Fibroblast of skin of scalp (primary cell): ENCODE measurements around the gene ADGRV1.
"Not testable (repeated sequence)": the region's sequence is repeated elsewhere in the genome, so short reads cannot be mapped to it uniquely, and the experiment has no call there.

Experiments
- DNase-seq: peaks from one replicate; pipeline ENCODE4 v3.0.0-alpha.2; 2013

ADGRV1 gene

GRCh38 chr5:90833753-90834152 is 275.2 kb downstream of the ADGRV1 start:
- DNase-seq = no peak

GRCh38 chr5:90834711-90835110 is 276.1 kb downstream of the ADGRV1 start:
- no peak for DNase-seq

DNA sequence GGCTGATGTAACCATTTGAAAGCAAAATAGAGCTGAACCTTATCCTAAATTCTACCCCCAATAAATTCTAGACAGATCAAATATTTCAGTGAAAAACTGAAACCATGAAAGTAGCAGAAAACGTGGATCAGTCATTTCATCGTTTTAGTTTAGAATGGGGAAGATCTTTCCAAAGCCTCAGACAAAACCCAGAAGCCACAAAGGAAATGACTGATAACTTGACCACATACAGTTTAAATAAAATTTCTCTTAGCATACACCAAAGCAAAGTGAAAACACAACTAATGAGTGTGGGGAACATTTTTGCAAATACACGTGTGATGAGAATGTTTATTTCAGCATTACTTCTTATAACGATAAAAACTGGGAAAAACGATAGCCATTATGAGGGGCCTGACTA is 284.8 kb downstream of the ADGRV1 start:
- peak; percentile 31 for DNase-seq

- DNase-seq = no peak
Measured at GRCh38 chr5:90844931-90845330, 286.3 kb downstream of the ADGRV1 start.

DNA sequence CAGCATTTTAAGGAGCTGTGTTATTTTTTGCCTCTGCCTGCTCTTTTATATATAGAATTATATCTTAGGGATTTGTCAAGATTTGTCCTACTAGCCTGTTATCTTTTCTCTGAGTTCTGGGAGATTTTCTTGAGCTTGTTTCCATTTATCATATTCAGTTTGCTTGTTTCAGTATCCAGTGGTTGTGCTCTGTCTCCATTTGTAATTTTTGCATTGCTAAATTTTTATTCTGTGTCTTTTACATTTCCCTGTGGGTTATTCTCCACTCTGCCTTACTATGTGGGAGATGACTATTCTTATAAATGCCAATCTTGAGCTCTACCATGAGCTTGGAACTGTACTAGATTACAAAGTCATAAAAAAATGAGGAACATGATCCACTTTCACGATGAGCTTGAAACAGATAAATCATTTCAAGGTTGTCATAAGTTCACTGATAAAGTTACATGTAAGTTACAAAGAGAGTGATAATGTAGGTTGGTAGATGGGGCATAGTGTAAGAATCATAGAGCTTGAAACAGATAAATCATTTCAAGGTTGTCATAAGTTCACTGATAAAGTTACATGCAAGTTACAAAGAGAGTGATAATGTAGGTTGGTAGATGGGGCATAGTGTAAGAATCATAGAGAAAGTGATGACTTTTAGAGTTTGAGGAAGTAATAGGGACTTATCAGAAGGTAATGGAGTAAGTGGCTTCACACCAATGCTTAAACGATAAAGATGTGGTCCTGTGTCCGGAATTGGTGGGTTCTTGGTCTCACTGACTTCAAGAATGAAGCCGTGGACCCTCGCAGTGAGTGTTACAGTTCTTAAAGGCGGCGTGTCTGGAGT is 287.3 kb downstream of the ADGRV1 start:
- no peak for DNase-seq

DNA sequence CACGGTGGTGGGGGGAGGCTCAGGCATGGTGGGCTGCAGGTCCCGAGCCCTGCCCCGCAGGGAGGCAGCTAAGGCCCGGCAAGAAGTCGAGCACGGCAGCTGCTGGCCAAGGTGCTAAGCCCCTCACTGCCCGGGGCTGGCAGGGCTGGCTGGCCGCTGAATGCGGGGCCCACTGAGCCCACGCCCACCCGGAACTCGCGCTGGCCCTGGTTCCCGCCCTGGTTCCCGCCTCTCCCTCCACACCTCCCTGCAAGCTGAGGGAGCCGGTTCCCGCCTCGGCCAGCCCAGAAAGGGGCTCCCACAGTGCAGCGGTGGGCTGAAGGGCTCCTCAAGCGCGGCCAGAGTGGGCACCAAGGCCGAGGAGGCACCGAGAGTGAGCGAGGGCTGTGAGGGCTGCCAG is 289.0 kb downstream of the ADGRV1 start:
- not testable (repeated sequence) for DNase-seq

DNA sequence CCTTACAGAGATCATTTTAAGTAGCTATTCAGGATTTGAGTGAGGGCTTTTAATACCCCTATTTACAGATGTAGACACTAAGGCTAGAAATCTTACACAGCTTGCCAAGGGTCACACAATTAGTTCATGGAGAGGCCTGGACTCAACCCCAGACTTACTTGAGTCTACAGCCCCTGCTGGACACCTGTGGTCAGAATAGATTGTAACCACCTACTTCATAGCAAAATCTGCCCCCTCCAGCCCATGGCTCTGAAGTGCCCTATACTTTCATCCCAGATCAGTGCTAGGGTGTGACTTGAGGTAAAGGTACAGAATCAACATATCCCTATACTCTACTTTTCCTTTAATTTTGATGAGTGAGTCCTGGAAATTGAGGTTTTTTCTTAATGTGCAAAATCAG is 291.3 kb downstream of the ADGRV1 start:
- DNase-seq = no peak

DNA sequence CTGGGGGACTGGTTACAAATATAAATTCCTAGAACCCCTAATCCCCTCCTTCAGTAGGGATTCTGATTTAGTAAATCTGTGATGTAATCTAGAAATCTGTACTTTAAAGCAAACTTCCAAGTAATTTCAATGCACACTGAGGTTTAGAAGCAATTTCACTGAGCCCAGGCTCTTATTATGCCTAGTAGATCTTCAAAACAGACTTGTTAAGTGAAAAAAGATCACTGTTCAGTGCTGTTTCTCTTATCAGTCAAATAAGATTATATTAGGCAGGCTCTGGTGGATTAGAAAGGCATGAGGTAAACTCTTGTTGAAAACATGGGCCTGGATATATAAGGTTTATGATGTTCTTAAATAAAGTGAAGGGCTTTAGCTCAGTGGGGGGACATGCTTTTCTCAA is 293.9 kb downstream of the ADGRV1 start:
- no peak for DNase-seq

- DNase-seq = no peak
Measured at GRCh38 chr5:90853750-90854149, 295.2 kb downstream of the ADGRV1 start.

DNA sequence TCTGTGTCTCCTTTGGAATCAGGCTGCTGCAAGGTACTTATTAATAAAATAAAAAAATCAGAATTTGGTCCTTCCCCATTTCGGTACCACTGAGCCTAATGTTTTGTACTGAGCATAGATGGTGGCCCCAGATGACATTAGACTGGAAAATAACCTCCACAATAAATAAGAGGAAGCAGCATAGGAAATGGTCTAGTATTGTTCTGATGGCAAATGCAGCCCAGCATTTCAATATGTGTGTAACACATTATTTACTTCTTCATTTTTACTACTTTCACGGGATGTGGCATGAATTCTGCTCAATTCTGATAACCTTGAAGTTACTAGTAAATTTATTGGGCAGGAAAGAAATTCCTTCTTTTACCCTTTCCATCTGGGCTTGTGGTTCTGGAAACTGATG is 295.6 kb downstream of the ADGRV1 start:
- no peak for DNase-seq

DNA sequence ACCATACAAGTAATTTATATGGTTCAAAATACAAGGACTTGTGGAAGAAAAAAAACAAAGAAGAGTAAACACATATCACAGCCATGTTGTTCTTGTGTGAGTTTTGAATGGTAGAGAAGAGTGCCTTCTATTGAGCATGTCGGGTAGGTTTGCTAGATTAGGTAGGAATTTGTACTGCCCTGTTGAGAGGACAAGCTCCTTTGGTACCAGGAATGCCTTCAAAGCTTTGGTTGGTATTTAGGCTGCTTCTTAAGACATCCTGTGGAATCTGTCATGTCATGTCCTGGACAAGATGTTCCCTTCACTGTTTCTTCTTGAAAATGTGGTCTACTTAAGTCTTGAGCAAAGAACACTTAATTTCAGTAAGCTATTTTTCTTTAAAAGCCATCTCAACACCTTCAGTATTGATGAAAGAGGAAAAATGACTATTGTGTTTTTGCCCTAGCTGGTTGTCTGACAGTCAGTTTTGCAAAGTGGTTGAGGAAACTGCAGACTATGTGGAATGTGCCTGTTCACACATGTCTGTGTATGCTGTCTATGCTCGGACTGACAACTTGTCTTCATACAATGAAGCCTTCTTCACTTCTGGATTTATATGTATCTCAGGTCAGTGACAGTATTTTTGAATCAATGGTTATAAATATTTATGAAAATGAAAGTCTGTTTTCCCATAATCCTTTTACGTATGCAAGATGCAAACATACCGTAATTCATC is 296.9 kb downstream of the ADGRV1 start:
- DNase-seq = no peak

DNA sequence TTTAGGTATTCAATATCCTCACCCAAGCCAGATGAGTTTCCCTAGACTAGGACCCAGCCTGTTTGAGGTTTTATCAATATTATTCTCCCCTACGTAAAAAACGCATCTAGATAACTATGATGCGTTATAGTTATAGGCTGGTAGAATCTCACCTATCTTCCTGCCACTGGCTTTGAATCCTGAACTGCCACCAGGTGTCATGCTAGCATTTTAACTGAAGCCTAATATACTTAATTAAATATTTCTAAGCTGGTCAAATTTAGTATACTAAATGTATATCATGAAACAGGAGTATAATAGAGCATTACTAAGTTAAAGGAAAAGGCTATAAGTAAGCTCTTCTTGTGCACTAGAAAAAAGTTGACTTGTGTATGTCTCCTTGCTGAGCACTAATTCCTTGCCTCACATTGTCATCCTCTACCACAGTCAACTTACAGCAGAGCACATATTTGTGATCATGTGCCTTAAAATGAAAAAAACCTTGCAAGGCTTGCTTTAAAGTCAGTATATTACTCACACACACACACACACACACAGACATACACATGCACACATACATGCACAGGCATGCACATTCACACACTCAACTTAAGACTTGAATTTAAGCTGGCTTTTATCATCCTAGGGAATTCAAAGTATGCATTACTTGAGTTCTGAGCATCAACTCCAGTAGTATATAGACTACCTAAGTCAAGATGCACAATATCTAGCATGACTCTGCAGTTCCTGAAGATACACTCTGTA is 303.4 kb downstream of the ADGRV1 start:
- peak; percentile 2 for DNase-seq

DNA sequence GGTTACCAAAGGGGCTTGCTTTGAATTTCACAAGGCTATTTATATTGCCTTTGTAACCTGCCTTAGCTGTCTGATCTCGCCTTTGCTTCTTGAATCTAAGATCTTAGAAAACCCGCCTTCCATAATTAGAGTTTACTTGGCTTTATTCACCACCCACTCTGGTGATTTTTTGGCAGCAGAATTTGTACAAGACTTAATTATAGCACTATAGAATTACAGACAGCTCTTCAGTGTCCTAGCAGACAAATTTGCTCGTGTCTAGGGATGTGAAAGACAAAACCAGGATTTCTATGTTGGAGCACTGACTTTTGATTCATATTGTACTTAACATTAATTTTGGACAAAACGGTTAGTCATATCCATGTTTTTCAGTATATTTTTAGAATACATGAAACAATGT is 306.6 kb downstream of the ADGRV1 start:
- DNase-seq = no peak

DNA sequence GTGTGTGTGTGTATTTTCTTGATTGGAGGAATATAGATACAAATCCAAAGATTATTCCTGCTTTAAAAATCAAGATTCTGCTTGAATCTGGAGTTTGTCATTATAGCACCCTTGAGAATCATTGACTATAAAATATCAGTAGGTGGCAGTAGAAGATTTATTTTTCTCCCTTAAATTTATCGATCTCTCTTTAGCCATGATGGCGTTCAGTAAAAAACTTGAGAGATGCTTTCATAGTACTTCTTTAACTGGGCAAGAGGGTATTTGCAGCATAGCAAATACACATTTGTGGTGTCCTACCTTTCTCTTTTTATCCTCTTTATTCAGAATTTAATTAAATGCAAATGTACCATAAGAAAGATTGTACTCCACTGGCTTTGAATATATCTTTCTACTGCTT is 307.7 kb downstream of the ADGRV1 start:
- DNase-seq = peak; percentile 47

DNA sequence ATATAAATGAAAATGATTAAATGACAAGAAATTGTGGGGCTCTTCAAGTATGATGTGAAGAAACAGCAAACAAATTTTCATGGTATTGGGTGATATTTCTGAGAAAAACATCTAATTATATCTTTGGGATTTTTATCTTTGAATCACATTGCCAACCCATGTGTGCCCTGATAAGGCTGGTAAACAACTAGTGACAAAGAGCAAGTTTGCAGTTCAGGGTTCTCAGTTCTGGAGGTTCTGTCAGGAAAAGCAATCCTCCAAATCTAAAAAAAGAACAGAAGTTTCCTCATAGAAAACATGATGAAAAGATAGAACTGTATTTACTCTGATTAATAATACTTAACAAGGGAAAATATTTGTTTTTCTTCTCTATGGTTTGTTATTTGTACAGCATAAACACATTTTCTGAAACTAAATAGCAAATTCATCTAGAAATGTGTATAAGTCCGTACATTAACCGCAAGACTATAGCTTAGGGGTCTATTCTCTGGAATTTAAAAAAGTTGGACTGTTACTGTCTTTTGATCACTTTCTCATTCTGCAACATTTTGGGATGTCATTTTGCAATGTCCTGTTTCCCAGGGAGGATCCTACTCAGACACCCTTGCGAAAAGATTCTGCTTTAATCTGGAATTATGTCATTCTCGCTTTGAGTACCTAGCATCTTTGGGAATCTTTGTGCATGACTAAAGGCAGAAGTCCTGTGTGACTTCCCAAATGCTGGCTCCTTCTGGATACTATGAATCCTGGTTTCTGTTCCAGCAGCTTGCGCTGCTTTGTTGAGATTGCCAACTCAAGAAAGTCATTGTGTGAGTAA is 308.5 kb downstream of the ADGRV1 start:
- peak; percentile 25 for DNase-seq

GRCh38 chr5:90868799-90869198 is 310.2 kb downstream of the ADGRV1 start:
- DNase-seq = no peak

- DNase-seq = no peak
Measured at GRCh38 chr5:90871391-90871991, 312.9 kb downstream of the ADGRV1 start.

DNA sequence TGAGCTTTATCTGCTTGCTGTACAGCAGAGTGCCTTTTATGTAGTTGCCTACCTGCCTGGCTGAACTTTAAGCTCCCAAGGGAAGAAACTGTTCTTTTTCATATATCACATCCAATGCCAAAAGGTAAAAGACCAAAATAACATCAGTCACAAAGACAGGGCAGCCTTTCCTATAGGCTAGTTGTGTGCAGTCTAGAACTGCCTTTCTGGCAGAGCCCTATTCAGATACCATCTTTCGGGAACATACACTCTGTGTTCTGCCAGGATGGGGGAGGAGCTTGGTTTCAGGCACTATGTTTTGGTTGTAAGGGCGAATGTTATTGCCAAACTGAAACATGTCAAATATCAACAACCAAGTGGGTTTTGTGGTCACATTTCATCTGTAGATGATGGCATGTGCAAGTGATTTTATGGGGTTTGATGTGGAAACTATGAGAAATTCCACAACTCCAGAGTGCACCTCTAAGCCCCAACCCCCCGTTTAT is 314.5 kb downstream of the ADGRV1 start:
- peak; percentile 15 for DNase-seq

DNA sequence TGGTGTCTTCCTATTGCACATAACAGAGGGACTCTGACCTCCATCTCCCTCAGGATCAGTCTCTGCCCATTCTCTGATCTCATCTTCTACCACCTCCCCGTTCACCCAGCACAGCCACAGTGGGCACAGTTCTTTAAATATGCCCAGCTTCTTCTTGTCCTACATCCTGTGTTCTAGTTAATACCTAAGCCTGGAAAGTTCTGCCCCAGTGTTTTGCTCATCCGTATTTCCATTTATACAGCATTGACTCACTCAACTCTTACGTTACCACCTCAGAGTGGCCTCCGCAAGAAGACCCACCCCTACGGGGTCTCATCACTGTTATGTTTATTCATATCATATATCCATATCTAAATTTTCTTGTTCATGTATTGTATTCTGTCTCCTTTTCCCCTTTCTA is 315.5 kb downstream of the ADGRV1 start:
- no peak for DNase-seq

- no peak for DNase-seq
Measured at GRCh38 chr5:90875456-90875855, 316.9 kb downstream of the ADGRV1 start.

DNA sequence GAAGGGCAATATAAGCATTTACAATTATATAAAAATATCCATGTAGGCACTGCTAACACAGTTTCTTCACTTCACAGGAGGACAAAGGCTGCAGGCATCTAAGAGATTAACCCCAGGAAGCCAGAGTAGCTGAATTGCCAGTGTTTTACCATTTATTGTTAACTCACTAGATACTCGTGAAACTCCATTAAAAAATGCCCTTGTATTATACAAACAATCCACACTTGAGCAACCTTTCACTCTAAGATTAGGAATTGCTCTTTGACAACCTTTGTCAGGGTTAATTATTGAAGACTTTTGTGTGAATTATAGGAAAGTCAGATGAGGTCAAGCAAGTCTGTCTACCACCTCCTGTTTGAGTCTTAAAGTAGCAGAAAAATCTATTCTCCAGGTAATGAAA is 317.8 kb downstream of the ADGRV1 start:
- DNase-seq = no peak

GRCh38 chr5:90877049-90877448 is 318.5 kb downstream of the ADGRV1 start:
- no peak for DNase-seq
